ENCODE data around the gene TOX2.
A peak's percentile ranks its signal among the peaks of the same experiment; 100 is the strongest.

TOX2 gene

GRCh38 chr20:44071526-44072111 lies 157.0 kb downstream of the TOX2 start:
- no peak for DNase-seq (ENCODE audit: low read depth)
- no peak overlapping the region for H3K4me3 ChIP-seq (ENCODE audit: low read length)
- TF ChIP-seq, protein P1, sequence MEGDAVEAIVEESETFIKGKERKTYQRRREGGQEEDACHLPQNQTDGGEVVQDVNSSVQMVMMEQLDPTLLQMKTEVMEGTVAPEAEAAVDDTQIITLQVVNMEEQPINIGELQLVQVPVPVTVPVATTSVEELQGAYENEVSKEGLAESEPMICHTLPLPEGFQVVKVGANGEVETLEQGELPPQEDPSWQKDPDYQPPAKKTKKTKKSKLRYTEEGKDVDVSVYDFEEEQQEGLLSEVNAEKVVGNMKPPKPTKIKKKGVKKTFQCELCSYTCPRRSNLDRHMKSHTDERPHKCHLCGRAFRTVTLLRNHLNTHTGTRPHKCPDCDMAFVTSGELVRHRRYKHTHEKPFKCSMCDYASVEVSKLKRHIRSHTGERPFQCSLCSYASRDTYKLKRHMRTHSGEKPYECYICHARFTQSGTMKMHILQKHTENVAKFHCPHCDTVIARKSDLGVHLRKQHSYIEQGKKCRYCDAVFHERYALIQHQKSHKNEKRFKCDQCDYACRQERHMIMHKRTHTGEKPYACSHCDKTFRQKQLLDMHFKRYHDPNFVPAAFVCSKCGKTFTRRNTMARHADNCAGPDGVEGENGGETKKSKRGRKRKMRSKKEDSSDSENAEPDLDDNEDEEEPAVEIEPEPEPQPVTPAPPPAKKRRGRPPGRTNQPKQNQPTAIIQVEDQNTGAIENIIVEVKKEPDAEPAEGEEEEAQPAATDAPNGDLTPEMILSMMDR (conservative IDR thresholded peaks at IDR 0.05; ENCODE audit: low read length), result no peak

DNA sequence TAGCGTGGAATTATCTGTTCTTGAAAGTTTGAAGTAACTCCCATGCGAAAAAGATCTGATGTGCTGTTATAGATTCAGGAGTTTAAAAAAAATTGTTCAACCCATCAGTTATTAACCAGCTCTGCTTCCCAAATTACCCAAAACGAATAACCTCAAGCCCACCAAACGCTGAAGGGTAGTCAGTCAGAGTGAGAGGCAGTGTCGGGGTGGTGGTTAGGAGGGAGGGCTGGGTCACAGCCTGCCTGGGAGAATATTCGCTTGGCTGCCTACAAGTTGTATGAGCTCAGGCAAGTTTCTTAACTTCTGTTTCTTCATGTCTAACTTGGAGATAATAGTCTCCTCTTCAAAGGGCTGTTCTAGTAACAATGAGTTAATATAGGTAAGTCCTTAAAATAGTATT lies 157.7 kb downstream of the TOX2 start:
- TF ChIP-seq, protein P1 (conservative IDR thresholded peaks at IDR 0.05; ENCODE audit: low read length), result no peak
- no peak overlapping the region for H3K4me3 ChIP-seq (ENCODE audit: low read length)
- DNase-seq (ENCODE audit: low read depth), result no peak

DNA sequence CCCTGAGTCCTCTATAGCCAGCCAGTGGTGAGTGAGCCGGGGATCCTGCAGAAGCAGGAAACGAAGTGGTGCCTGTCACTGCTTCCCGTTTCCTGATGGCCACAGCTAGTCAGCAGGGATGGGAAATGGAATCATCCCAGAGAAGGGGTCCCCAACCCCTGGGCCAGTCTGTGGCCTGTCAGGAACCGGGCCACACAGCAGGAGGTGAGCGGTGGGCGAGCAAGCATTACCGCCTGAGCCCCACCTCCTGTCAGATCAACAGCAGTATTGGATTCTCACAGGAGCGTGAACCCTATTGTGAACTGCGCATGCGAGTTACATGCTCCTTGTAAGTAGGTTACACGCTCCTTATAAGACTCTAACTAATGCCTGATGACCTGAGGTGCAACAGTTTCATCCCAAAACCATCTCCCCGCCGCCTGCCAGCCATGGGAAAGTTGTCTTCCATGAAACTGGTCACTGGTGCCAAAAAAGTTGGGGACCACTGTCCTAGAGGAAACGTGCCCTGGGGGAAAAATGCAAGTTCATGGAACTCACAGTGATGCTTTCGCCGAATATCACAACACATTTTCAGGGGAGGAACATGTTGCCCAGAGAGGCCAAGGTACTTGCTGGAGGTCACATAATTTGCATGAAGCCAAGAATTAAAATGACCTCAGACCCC lies 158.5 kb downstream of the TOX2 start:
- TF ChIP-seq, protein P1 (conservative IDR thresholded peaks at IDR 0.05; ENCODE audit: low read length), result no peak
- no peak overlapping the region for H3K4me3 ChIP-seq (ENCODE audit: low read length)
- DNase-seq (ENCODE audit: low read depth), result no peak

- DNase-seq (ENCODE audit: low read depth), result no peak
- TF ChIP-seq, protein P1 (conservative IDR thresholded peaks at IDR 0.05; ENCODE audit: low read length), result no peak
- H3K4me3 ChIP-seq (ENCODE audit: low read length), result no peak overlapping the region
Observed at GRCh38 chr20:44073675-44074071, 159.0 kb downstream of the TOX2 start.

DNA sequence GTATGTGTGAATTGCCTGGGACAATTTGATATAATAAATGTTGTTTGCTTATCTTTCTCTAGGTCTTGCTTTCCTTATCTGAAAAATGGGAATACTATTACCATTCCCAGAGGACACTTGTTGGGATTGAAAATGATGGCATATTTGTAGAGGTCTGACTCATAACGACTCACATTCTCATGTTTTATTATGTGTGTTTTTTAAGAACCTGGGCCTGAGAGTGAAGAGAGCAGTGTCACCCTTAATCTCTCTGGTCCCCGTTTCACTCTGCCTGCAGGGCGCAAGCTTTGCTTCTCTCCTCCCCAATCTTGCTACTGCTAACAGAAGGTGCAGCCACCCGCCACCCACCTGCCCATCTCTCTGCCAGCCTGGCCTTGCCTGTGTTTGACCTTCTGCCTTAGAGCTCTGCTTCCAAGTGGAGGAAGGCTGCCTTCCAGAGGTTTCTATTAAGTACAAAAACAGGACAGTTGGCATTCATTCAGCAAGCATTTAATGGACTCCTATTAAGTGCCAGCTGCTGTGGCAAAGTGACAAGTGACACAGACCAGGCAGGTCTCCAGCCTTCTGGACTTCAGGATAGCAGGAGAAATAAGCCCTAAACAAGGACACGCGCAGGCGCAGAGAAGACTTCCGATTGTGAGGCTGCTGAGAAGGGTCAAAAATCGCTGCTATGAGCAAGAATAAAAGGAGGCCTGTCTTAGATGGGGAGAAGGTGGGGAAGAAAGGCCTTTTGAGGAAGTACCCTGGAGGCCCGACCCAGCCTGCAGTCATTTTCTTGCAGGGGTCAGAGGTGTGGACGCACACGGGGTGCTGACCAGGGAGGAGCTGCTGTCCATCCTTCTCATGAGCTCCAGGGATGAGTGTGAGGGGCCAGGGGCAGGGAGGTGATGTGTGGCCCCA lies 159.8 kb downstream of the TOX2 start:
- TF ChIP-seq, protein P1 (conservative IDR thresholded peaks at IDR 0.05; ENCODE audit: low read length), result no peak
- no peak overlapping the region for H3K4me3 ChIP-seq (ENCODE audit: low read length)
- peak; percentile 50 for DNase-seq (ENCODE audit: low read depth)

DNA sequence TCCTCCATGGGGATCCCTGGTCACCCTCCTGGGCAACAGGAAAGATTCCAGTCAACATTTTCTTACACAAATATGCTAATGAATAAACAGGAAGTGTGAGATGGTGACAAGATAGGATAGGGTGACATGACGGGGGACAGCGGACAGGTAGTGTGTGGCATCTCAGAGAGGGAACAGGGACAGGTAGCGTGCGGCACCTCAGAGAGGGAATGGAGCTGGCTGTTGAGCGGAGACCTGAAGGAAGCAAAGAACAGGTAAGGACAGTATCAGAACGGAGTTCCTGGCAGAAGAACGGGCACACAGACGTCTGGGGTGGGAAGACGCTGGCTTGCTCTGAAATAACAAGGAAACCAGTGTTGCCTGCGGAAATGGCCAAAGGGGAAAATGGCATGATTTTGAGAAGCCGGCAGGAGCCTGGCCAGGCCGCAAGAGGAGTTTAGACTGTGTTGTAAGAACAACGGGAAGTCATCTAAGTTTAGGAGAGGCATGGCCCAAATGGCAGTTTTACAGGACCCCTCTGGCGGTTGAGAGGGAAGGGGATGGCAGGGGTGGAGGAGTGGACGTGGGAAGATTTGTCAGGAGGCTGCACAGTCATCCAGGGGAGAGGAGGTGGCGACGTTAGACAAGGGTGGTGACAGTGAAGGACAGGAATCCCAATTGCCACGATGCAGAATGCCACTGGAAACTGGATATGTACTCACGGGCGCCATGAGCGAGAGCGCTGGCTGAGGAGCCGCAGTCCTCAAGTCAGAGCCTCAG lies 160.7 kb downstream of the TOX2 start:
- DNase-seq (ENCODE audit: low read depth), result no peak
- no peak overlapping the region for H3K4me3 ChIP-seq (ENCODE audit: low read length)
- TF ChIP-seq, protein P1 (conservative IDR thresholded peaks at IDR 0.05; ENCODE audit: low read length), result no peak

All from AG10803 (cell line).